CD14-positive monocyte (primary cell): ENCODE data around the gene ZNF583. TPM values are rescaled to one million over a fixed set of nuclear protein-coding genes. Genes with fewer than 3 reads are reported as not detected.

Experiments used
- DNase-seq, 3 donors: peaks; one replicate each; pipeline ENCODE4 v3.0.0-alpha.2; 2011 to 2022
- H2AFZ ChIP-seq: 2 replicates; pipeline ENCODE4 v1.6.0; 2012; ENCODE audit warnings: mild to moderate bottlenecking, low read depth, low read length, inconsistent platforms; ENCODE audit not compliant: insufficient read depth, poor library complexity, severe bottlenecking
- H3K27ac ChIP-seq, 2 donors: 1 replicate in 1 of 2; 2 replicates in 1 of 2; pipeline ENCODE4 v1.5.1; 2012 to 2013; ENCODE audit warnings: low read length in 2 of 2, control low read depth in 1 of 2, inconsistent platforms in 1 of 2, low read depth in 1 of 2, mild to moderate bottlenecking in 1 of 2
- H3K27me3 ChIP-seq, 2 donors: one replicate each; pipeline versions ENCODE4 v1.6.0 to v1.6.1; 2011 to 2013; ENCODE audit warnings: low read length in 2 of 2; ENCODE audit not compliant: control insufficient read depth in 2 of 2, insufficient read depth in 2 of 2
- H3K36me3 ChIP-seq, 2 donors: replicated peaks in 1 of 2; 1 replicate in 1 of 2; 2 replicates in 1 of 2; pipeline versions ENCODE4 v1.5.1 to v1.6.1; 2012 to 2013; ENCODE audit warnings: low read length in 2 of 2, control low read depth in 1 of 2, inconsistent platforms in 1 of 2, mild to moderate bottlenecking in 1 of 2; ENCODE audit not compliant: insufficient read depth in 2 of 2, control insufficient read depth in 1 of 2
- H3K4me1 ChIP-seq, 2 donors: 1 replicate in 1 of 2; 2 replicates in 1 of 2; pipeline versions ENCODE4 v1.5.1 to v1.6.1; 2012 to 2013; ENCODE audit warnings: low read length in 2 of 2, control low read depth in 1 of 2, inconsistent platforms in 1 of 2, mild to moderate bottlenecking in 1 of 2, moderate library complexity in 1 of 2; ENCODE audit not compliant: insufficient read depth in 2 of 2, control insufficient read depth in 1 of 2
- H3K4me2 ChIP-seq: replicated peaks from 2 replicates; pipeline ENCODE3; 2012; ENCODE audit warnings: low read length, moderate library complexity, mild to moderate bottlenecking; ENCODE audit not compliant: poor library complexity, severe bottlenecking; ENCODE audit errors: extremely low read depth
- H3K4me3 ChIP-seq, 3 experiments: fragments of 200-600 bp in 1 of 3; sonication (generic) in 1 of 3; replicated peaks in 1 of 3; 1 replicate in 2 of 3; 2 replicates in 1 of 3; pipeline ENCODE4 v1.5.1; 2011 to 2013; ENCODE audit warnings: low read length in 3 of 3, mild to moderate bottlenecking in 3 of 3, control low read depth in 2 of 3, low read depth in 2 of 3, inconsistent platforms in 1 of 3, moderate library complexity in 1 of 3
- H3K79me2 ChIP-seq: 2 replicates; pipeline ENCODE4 v1.6.0; 2012; ENCODE audit warnings: mild to moderate bottlenecking, control low read depth, inconsistent platforms, low read length, moderate library complexity; ENCODE audit not compliant: insufficient read depth
- H3K9ac ChIP-seq: 2 replicates; pipeline ENCODE4 v1.6.0; 2017; ENCODE audit warnings: low read length, mild to moderate bottlenecking; ENCODE audit not compliant: insufficient read depth, poor library complexity, severe bottlenecking
- H3K9me3 ChIP-seq, 2 donors: replicated peaks in 1 of 2; 1 replicate in 1 of 2; 2 replicates in 1 of 2; pipeline versions ENCODE4 v1.5.1 to v1.6.1; 2012 to 2013; ENCODE audit warnings: low read length in 2 of 2, control low read depth in 1 of 2; ENCODE audit not compliant: control insufficient read depth in 1 of 2, insufficient read depth in 1 of 2
- H4K20me1 ChIP-seq: 2 replicates; pipeline ENCODE4 v1.6.0; 2012; ENCODE audit warnings: mild to moderate bottlenecking, low read length, control low read depth, moderate library complexity; ENCODE audit not compliant: insufficient read depth
- H3K27ac Mint-ChIP-seq, 7 donors: one replicate each; pipeline ENCODE4 v1.8.0; 2020; ENCODE audit warnings: mild to moderate bottlenecking in 7 of 7, mixed read lengths in 7 of 7, moderate library complexity in 6 of 7, inconsistent platforms in 2 of 7
- H3K27me3 Mint-ChIP-seq, 3 donors: one replicate each; pipeline ENCODE4 v1.8.0; 2021 to 2022; ENCODE audit warnings: low read depth in 3 of 3, mild to moderate bottlenecking in 3 of 3, mixed read lengths in 3 of 3, moderate library complexity in 3 of 3, inconsistent platforms in 1 of 3
- H3K36me3 Mint-ChIP-seq, 2 donors: one replicate each; pipeline ENCODE4 v1.8.0; 2020; ENCODE audit warnings: mixed read lengths in 2 of 2, inconsistent platforms in 1 of 2, mild to moderate bottlenecking in 1 of 2
- H3K4me1 Mint-ChIP-seq: one replicate; pipeline ENCODE4 v1.8.0; 2020; ENCODE audit warnings: mild to moderate bottlenecking, mixed read lengths
- H3K4me3 Mint-ChIP-seq, 2 donors: one replicate each; pipeline ENCODE4 v1.8.0; 2020; ENCODE audit warnings: mild to moderate bottlenecking in 2 of 2, mixed read lengths in 2 of 2, moderate library complexity in 1 of 2
- H3K9me3 Mint-ChIP-seq, 7 donors: one replicate each; pipeline ENCODE4 v1.8.0; 2020 to 2022; ENCODE audit warnings: mixed read lengths in 7 of 7, mild to moderate bottlenecking in 6 of 7, moderate library complexity in 6 of 7, inconsistent platforms in 2 of 7
- WGBS: methylation state at CpG from one replicate; pipeline ENCODE4 v1.1.5; 2013; ENCODE audit warnings: missing lambda C conversion rate; ENCODE audit not compliant: insufficient coverage; 5-methylcytosine and 5-hydroxymethylcytosine counted together
- intact Hi-C, 2 donors: fragments of 100-400 bp; cut with micrococcal nuclease; formaldehyde crosslinking; loops; one replicate each; pipeline versions ENCODE4 v1.15.0 to v1.15.1; 2023
- polyA plus RNA-seq, 3 donors: library from polyadenylated mRNA; depleted of rRNA in 1 of 3; unstranded in 2 of 3; stranded (reverse) in 1 of 3; fragments of 300-500 nt in 2 of 3; fragments of >200 nt in 1 of 3; fragmentation: Illumina TruSeq in 2 of 3; gene quantifications; 1 replicate in 2 of 3; 2 replicates in 1 of 3; pipeline ENCODE4 v1.2.3, GENCODE V29; 2012 to 2021
- TF ChIP-seq, protein P1 (sequence below): fragments of 200-600 bp; IDR thresholded peaks from one replicate; pipeline ENCODE4 v1.8.0; 2022; ENCODE audit warnings: antibody characterized with exemption, mild to moderate bottlenecking

ZNF583 gene
- polyA plus RNA-seq, 3 donors = 1.3 to 6.6 (median 4.0) TPM

- Mint-ChIP-seq H3K36me3 (peaks cover 21 to 37% of the 10 kb centered on the region in 2 donors), H3K9me3 (peaks cover 44 to 92% (median 81%) of the 10 kb centered on the region in 7 donors), H3K4me3 (peak overlapping the region; percentile 91 to 94), H3K27ac (peak overlapping the region; percentile 86 to 98 (median 94)), H3K27me3 (peaks cover 0 to 5% (median 0%) of the 10 kb centered on the region in 3 donors), H3K4me1 (peaks cover 19% of the 10 kb centered on the region)
- H3K27ac ChIP-seq = peak overlapping the region; percentile 69 to 91
- TF ChIP-seq, protein P1, sequence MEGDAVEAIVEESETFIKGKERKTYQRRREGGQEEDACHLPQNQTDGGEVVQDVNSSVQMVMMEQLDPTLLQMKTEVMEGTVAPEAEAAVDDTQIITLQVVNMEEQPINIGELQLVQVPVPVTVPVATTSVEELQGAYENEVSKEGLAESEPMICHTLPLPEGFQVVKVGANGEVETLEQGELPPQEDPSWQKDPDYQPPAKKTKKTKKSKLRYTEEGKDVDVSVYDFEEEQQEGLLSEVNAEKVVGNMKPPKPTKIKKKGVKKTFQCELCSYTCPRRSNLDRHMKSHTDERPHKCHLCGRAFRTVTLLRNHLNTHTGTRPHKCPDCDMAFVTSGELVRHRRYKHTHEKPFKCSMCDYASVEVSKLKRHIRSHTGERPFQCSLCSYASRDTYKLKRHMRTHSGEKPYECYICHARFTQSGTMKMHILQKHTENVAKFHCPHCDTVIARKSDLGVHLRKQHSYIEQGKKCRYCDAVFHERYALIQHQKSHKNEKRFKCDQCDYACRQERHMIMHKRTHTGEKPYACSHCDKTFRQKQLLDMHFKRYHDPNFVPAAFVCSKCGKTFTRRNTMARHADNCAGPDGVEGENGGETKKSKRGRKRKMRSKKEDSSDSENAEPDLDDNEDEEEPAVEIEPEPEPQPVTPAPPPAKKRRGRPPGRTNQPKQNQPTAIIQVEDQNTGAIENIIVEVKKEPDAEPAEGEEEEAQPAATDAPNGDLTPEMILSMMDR = no peak
- H3K4me1 ChIP-seq = peaks cover 15 to 18% of the 10 kb centered on the region in 2 donors
- DNase-seq = peak in 1 of 3 donors; percentile 6
- H3K36me3 ChIP-seq = peaks cover 13 to 23% of the 10 kb centered on the region in 2 donors
- WGBS = 75% methylated on average over 1 of the region's 9 CpGs
- peak overlapping the region; percentile 88 for H3K4me2 ChIP-seq
- intact Hi-C loops = loop anchor here (10.0 kb wide), 3 partner anchors 132 to 1782 kb away; partner anchors contain the start of genes ZNF470 (in 2 of the 2), ZFP28 (in 1 of the 2) and ZNF274 (in 1 of the 2)
- no peaks in the 10 kb centered on the region for H4K20me1 ChIP-seq
- peak overlapping the region; percentile 88 for H3K9ac ChIP-seq
- H2AFZ ChIP-seq = peak overlapping the region; percentile 97
- peaks cover 9% of the 10 kb centered on the region for H3K79me2 ChIP-seq
- H3K9me3 ChIP-seq = peaks cover 53 to 74% of the 10 kb centered on the region in 2 donors
- H3K27me3 ChIP-seq = no peaks in the 10 kb centered on the region
- peak overlapping the region; percentile 74 to 90 (median 80) for H3K4me3 ChIP-seq
These were observed 871 bp upstream of the ZNF583 start for GRCh38 chr19:56403261-56403660.

DNA sequence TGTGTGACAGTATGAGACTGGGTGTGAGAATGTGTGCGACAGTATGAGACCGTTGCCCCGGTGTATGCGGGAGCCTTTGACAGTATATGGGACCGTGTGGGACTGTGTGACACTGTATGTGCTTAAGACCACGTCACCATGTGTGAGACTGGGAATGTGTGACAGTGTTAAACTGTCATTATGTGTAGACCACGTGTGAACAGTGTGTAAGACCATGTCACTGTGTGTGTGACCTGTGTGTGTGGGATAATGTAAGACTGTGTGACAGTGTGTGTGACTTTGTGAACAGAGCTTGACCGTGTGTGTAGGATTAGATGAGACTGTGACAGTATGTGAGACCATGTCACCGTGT is 549 bp downstream of the ZNF583 start:
- Histone ChIP-seq H4K20me1 (no peaks in the 10 kb centered on the region), H3K36me3 (peaks cover 25 to 31% of the 10 kb centered on the region in 2 donors), H3K9me3 (peaks cover 47 to 74% of the 10 kb centered on the region in 2 donors), H3K4me2 (peak overlapping the region; percentile 88), H3K79me2 (peaks cover 9% of the 10 kb centered on the region), H3K4me1 (peaks cover 15 to 18% of the 10 kb centered on the region in 2 donors), H2AFZ (peak overlapping the region; percentile 97), H3K9ac (peak overlapping the region; percentile 88), H3K4me3 (peak overlapping the region; percentile 74 to 90 (median 80)), H3K27me3 (no peaks in the 10 kb centered on the region), H3K27ac (peak overlapping the region in 1 of 2 donors; percentile 91)
- Mint-ChIP-seq H3K4me3 (peak overlapping the region; percentile 91 to 94), H3K27ac (peak overlapping the region in 4 of 7 donors; percentile 88 to 98 (median 96)), H3K36me3 (peaks cover 26 to 39% of the 10 kb centered on the region in 2 donors), H3K27me3 (peaks cover 0 to 5% (median 0%) of the 10 kb centered on the region in 3 donors), H3K9me3 (peaks cover 44 to 88% (median 78%) of the 10 kb centered on the region in 7 donors), H3K4me1 (peaks cover 19% of the 10 kb centered on the region)
- 68% methylated on average over 9 of the region's 9 CpGs for WGBS
- TF ChIP-seq, protein P1 = no peak
- no peak for DNase-seq
- intact Hi-C loops = loop anchor here (10.0 kb wide), 3 partner anchors 130 to 1780 kb away; partner anchors contain the start of genes ZNF470 (in 2 of the 2), ZFP28 (in 1 of the 2) and ZNF274 (in 1 of the 2)
